ENCODE results near the gene KRT10.
"Not testable (repeated sequence)": the region's sequence is repeated elsewhere in the genome, so short reads cannot be mapped to it uniquely, and the experiment has no call there.

KRT10 gene

GRCh38 chr17:40817103-40817682 is 5.2 kb downstream of the KRT10 start:
- Histone ChIP-seq H3K36me3 (peaks cover 0 to 14% (median 11%) of the 10 kb centered on the region in 3 donors), H3K27ac (no peak overlapping the region), H3K9me3 (no peaks in the 10 kb centered on the region), H3K27me3 (peaks cover 0 to 4% of the 10 kb centered on the region in 2 donors), H3K4me3 (no peak overlapping the region), H3K4me1 (peaks cover 0 to 14% (median 3%) of the 10 kb centered on the region in 4 donors)
- TF ChIP-seq CTCF (IDR thresholded peaks at IDR 0.05): no peak
- intact Hi-C loops (cut with DNase I; ENCODE audit: low total_unique reads): no loop called here
- no peak for DNase-seq

GRCh38 chr17:40816569-40816968 is 5.8 kb downstream of the KRT10 start:
- no peak overlapping the region for H3K27ac ChIP-seq
- peaks cover 0 to 14% (median 11%) of the 10 kb centered on the region in 3 donors for H3K36me3 ChIP-seq
- no peak for DNase-seq
- no peaks in the 10 kb centered on the region for H3K9me3 ChIP-seq
- no peak overlapping the region for H3K4me3 ChIP-seq
- no peak for TF ChIP-seq CTCF (IDR thresholded peaks at IDR 0.05)
- H3K27me3 ChIP-seq: peaks cover 0 to 8% of the 10 kb centered on the region in 2 donors
- intact Hi-C loops (cut with DNase I; ENCODE audit: low total_unique reads): no loop called here
- peaks cover 0 to 14% (median 3%) of the 10 kb centered on the region in 4 donors for H3K4me1 ChIP-seq

GRCh38 chr17:40815381-40815780 is 7.0 kb downstream of the KRT10 start:
- Histone ChIP-seq H3K9me3 (no peaks in the 10 kb centered on the region), H3K4me3 (no peak overlapping the region), H3K4me1 (peaks cover 0 to 14% (median 3%) of the 10 kb centered on the region in 4 donors), H3K27ac (no peak overlapping the region), H3K27me3 (peaks cover 0 to 9% of the 10 kb centered on the region in 2 donors), H3K36me3 (peaks cover 0 to 14% (median 11%) of the 10 kb centered on the region in 3 donors)
- no peak for TF ChIP-seq CTCF (IDR thresholded peaks at IDR 0.05)
- intact Hi-C loops (cut with DNase I; ENCODE audit: low total_unique reads): no loop called here
- no peak for DNase-seq

GRCh38 chr17:40814657-40815056 is 7.8 kb downstream of the KRT10 start:
- Histone ChIP-seq H3K36me3 (peaks cover 0 to 14% (median 11%) of the 10 kb centered on the region in 3 donors), H3K4me1 (peaks cover 0 to 17% (median 3%) of the 10 kb centered on the region in 4 donors)
- H3K27ac ChIP-seq; DNase-seq; intact Hi-C loops (cut with DNase I; ENCODE audit: low total_unique reads); H3K4me3 ChIP-seq; H3K27me3 ChIP-seq; H3K9me3 ChIP-seq: not testable (repeated sequence)

- peaks cover 0 to 14% (median 3%) of the 10 kb centered on the region in 4 donors for H3K4me1 ChIP-seq
- no peak for TF ChIP-seq CTCF (IDR thresholded peaks at IDR 0.05)
- no peak overlapping the region for H3K4me3 ChIP-seq
- H3K36me3 ChIP-seq: peaks cover 0 to 14% (median 11%) of the 10 kb centered on the region in 3 donors
- intact Hi-C loops (cut with DNase I; ENCODE audit: low total_unique reads): no loop called here
- no peaks in the 10 kb centered on the region for H3K9me3 ChIP-seq
- H3K27ac ChIP-seq: no peak overlapping the region
- no peak for DNase-seq
- H3K27me3 ChIP-seq: peaks cover 0 to 9% of the 10 kb centered on the region in 2 donors
Observed at GRCh38 chr17:40813804-40814203, 8.6 kb downstream of the KRT10 start.

- Histone ChIP-seq H3K27me3 (peaks cover 0 to 9% of the 10 kb centered on the region in 2 donors), H3K4me1 (peaks cover 0 to 7% (median 1%) of the 10 kb centered on the region in 4 donors), H3K27ac (no peak overlapping the region), H3K4me3 (no peak overlapping the region), H3K36me3 (peaks cover 0 to 11% (median 9%) of the 10 kb centered on the region in 3 donors), H3K9me3 (no peaks in the 10 kb centered on the region)
- no peak for DNase-seq
- intact Hi-C loops (cut with DNase I; ENCODE audit: low total_unique reads): no loop called here
- no peak for TF ChIP-seq CTCF (IDR thresholded peaks at IDR 0.05)
Observed at GRCh38 chr17:40812639-40813038, 9.8 kb downstream of the KRT10 start.
